IPS DF 6.9 (cell line): Measurements from ENCODE around the gene EFCC1.

Experiments
- DNase-seq: peaks from one replicate; pipeline ENCODE4 v3.0.0-alpha.2; 2013; ENCODE audit warnings: low read depth, low spot score
- H3K27ac ChIP-seq: one replicate; pipeline ENCODE4 v1.5.1; 2013; ENCODE audit warnings: low read length, control low read depth
- H3K27me3 ChIP-seq: 2 replicates; pipeline ENCODE4 v1.6.1; 2013; ENCODE audit warnings: mild to moderate bottlenecking, low read length; ENCODE audit not compliant: control insufficient read depth, insufficient read depth
- H3K36me3 ChIP-seq: 2 replicates; pipeline ENCODE4 v1.6.1; 2013; ENCODE audit warnings: low read length; ENCODE audit not compliant: control insufficient read depth, insufficient read depth
- H3K4me1 ChIP-seq: 2 replicates; pipeline ENCODE4 v1.6.1; 2013; ENCODE audit warnings: low read length; ENCODE audit not compliant: control insufficient read depth, insufficient read depth
- H3K4me3 ChIP-seq: 2 replicates; pipeline ENCODE4 v1.5.1; 2013; ENCODE audit warnings: mild to moderate bottlenecking, low read length
- H3K9me3 ChIP-seq: 2 replicates; pipeline ENCODE4 v1.6.1; 2013; ENCODE audit warnings: low read length, inconsistent platforms; ENCODE audit not compliant: control insufficient read depth, insufficient read depth
- WGBS: extraction: QIAGEN DNeasy Blood & Tissue Kit; methylation state at CpG from one replicate; pipeline ENCODE4 v1.1.7; 2013; ENCODE audit warnings: mixed read lengths, missing lambda C conversion rate; ENCODE audit not compliant: insufficient read length, insufficient coverage; 5-methylcytosine and 5-hydroxymethylcytosine counted together

Gene EFCC1

GRCh38 chr3:129045675-129046036 lies 44.6 kb downstream of the EFCC1 start:
- H3K27me3 ChIP-seq = 0 out of 2 replicates have a peak, but pooled peaks cover 1% of the 10 kb centered on the region
- no peak overlapping the region for H3K27ac ChIP-seq
- no peaks in the 10 kb centered on the region for H3K9me3 ChIP-seq
- no peak overlapping the region; the same call in 1 of the 2 replicates for H3K4me3 ChIP-seq
- H3K4me1 ChIP-seq = peaks cover 3% of the 10 kb centered on the region; the same call in 1 of the 2 replicates
- no CpG with 5 or more reads among the region's 43 CpGs for WGBS
- H3K36me3 ChIP-seq = no peaks in the 10 kb centered on the region
- DNase-seq = no peak

DNA sequence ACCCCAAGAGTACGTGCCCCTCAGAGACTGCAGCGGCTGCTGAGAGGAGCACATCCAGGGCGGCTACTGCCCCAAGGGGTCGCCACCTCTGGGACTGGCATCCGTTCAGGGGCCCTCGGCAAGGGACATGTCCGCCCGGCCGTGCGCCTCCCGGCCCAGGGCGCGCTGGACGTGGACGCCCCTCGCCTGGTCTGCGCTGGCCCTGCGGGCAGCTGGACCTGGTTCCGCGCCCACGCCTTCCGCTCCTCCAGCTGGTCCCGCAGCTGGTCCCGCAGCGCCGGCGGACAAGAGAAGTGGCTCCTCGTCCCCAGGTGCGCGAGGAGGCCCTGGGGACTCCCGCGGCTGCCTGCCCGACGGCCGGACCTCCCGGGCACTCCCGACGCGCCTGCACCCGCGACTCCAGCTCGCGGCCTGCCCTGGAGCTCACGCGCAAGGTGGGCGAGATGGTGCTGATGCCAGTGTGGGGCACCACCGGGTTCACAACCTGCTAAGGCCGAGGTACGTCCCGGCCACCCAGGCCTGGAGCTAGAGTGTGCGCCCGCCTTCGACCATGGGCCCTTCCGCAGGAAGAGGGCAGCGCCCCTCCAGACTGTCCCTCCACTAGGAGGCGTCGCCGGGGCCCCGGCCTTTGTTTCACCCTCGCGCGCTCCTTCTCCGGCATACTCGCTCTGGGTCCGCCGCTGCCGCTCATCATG lies 45.1 kb downstream of the EFCC1 start:
- no peaks in the 10 kb centered on the region for H3K36me3 ChIP-seq
- DNase-seq = no peak
- peak overlapping the region; percentile 0; the same call in 1 of the 2 replicates for H3K4me3 ChIP-seq
- no CpG with 5 or more reads among the region's 67 CpGs for WGBS
- H3K27me3 ChIP-seq = 0 out of 2 replicates have a peak, but pooled peaks cover 1% of the 10 kb centered on the region
- H3K27ac ChIP-seq = no peak overlapping the region
- no peaks in the 10 kb centered on the region for H3K9me3 ChIP-seq
- H3K4me1 ChIP-seq = peaks cover 1% of the 10 kb centered on the region; the same call in 1 of the 2 replicates

GRCh38 chr3:129046732-129047552 lies 45.8 kb downstream of the EFCC1 start:
- H3K9me3 ChIP-seq = no peaks in the 10 kb centered on the region
- WGBS = no CpG with 5 or more reads among the region's 46 CpGs
- H3K36me3 ChIP-seq = no peaks in the 10 kb centered on the region
- no peak for DNase-seq
- H3K27ac ChIP-seq = no peak overlapping the region
- H3K4me3 ChIP-seq = no peak overlapping the region
- 0 out of 2 replicates have a peak, but pooled peaks cover 1% of the 10 kb centered on the region for H3K27me3 ChIP-seq
- peaks cover 1% of the 10 kb centered on the region; the same call in 1 of the 2 replicates for H3K4me1 ChIP-seq

- H3K4me1 ChIP-seq = peaks cover 1% of the 10 kb centered on the region; the same call in 1 of the 2 replicates
- no CpG with 5 or more reads among the region's 6 CpGs for WGBS
Observed at GRCh38 chr3:129047553-129047839, 46.4 kb downstream of the EFCC1 start.

GRCh38 chr3:129050556-129051295 lies 49.6 kb downstream of the EFCC1 start:
- H3K4me3 ChIP-seq = no peak overlapping the region
- no peaks in the 10 kb centered on the region for H3K36me3 ChIP-seq
- no peak for DNase-seq
- no CpG with 5 or more reads among the region's 12 CpGs for WGBS
- 0 out of 2 replicates have a peak, but pooled peaks cover 1% of the 10 kb centered on the region for H3K27me3 ChIP-seq
- H3K9me3 ChIP-seq = no peaks in the 10 kb centered on the region
- H3K27ac ChIP-seq = no peak overlapping the region
- H3K4me1 ChIP-seq = peaks cover 1% of the 10 kb centered on the region; the same call in 1 of the 2 replicates

More at GRCh38 chr3:129047553-129047839, 46.4 kb downstream of the EFCC1 start:
- Histone ChIP-seq H3K36me3 (no peaks in the 10 kb centered on the region), H3K27me3 (0 out of 2 replicates have a peak, but pooled peaks cover 1% of the 10 kb centered on the region), H3K9me3 (no peaks in the 10 kb centered on the region), H3K4me3 (no peak overlapping the region), H3K27ac (no peak overlapping the region)
- DNase-seq = no peak

GRCh38 chr3:129051871-129052340 lies 50.8 kb downstream of the EFCC1 start:
- Histone ChIP-seq H3K4me3 (no peak overlapping the region), H3K36me3 (no peaks in the 10 kb centered on the region), H3K27ac (no peak overlapping the region), H3K27me3 (0 out of 2 replicates have a peak, but pooled peaks cover 1% of the 10 kb centered on the region), H3K4me1 (no peaks in the 10 kb centered on the region; the same call in 1 of the 2 replicates), H3K9me3 (no peaks in the 10 kb centered on the region)
- WGBS = no CpG with 5 or more reads among the region's 5 CpGs
- no peak for DNase-seq

DNA sequence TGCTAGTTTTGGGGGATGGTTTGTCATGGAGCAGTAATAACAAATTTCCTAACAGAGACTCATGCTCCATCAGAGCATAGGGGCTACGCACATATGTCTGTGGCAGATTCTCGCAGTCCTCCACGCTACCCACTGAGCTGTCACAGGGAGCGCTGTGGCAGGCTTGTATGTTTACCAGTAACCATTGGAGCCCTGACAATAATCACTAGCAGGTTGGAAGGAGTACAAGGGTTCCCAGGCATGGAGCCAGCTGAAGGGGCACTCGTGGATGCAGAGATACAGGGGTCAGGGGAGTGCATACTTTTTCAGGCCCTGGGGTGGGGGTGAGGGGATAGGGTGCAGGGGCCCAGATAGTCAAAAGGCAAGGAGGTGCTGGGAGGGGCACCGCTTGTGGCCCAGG lies 51.6 kb downstream of the EFCC1 start:
- no peak for DNase-seq
- Histone ChIP-seq H3K4me1 (no peaks in the 10 kb centered on the region), H3K9me3 (no peaks in the 10 kb centered on the region), H3K27ac (no peak overlapping the region), H3K4me3 (no peak overlapping the region), H3K27me3 (no peaks in the 10 kb centered on the region), H3K36me3 (no peaks in the 10 kb centered on the region)
- WGBS = no CpG with 5 or more reads among the region's 6 CpGs

DNA sequence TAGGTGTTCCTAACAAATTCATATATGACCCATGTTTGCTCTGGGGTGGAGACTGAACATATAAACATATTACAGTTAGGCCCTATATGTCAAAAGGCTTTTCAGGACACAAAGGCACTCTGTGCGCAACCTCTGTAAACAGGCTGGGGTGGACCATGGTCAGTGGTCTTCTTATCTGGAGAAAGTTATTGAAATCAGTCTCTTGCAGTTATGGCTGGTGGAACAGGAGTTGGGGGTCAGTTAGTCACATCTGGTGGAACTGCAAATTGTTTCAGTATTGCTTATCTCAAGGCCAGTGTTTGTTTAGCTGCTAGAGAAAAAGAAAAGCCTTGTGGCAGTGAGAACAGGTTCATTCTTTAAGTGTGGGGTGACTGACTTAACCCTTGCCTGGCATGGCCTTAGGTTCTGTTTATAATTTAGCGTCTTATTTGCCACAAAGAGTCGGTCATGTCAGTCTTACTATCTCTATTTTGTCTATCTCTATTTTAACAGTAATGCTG lies 53.6 kb downstream of the EFCC1 start:
- H3K36me3 ChIP-seq = no peaks in the 10 kb centered on the region
- H3K4me1 ChIP-seq = no peaks in the 10 kb centered on the region
- no peak overlapping the region for H3K27ac ChIP-seq
- H3K27me3 ChIP-seq = no peaks in the 10 kb centered on the region
- no peak overlapping the region for H3K4me3 ChIP-seq
- DNase-seq = no peak
- WGBS = no CpG with 5 or more reads among the region's 3 CpGs
- H3K9me3 ChIP-seq = no peaks in the 10 kb centered on the region

DNA sequence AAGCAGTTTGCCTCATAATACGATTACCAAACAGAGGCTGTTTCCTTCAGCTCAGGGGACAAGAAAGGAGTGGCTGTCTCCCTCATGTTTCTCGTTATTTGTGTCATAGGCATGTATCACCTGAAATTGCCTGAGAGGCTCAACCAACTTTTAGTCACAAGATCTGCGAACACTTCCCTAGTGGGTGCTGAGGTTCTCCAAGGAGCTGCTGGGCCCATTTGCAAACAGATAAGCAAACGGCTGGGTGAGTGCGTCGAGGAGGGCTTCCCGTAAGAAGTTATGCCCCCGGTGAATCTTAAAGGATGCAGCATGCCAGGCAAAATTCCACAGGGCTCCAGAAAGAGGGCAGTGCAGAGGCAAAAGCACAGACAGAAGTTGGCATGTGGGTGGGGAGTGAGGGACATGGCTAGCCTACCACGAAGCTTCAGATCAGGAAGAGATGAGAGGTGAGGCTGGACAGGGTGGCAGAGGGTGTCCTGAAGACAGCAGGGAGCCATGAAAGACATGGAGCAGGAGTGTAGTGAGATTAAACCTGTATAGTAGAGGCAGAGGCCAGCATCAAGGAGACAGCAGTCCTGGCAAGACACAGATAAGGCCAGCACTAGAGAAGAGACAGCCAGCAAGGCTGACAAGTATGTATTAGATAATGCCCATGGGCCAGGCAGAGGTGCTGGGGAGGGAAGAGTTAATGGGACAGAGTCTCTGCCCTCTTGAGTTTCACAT lies 55.5 kb downstream of the EFCC1 start:
- H3K9me3 ChIP-seq = no peaks in the 10 kb centered on the region
- no peak for DNase-seq
- H3K4me3 ChIP-seq = no peak overlapping the region
- H3K36me3 ChIP-seq = no peaks in the 10 kb centered on the region
- H3K4me1 ChIP-seq = no peaks in the 10 kb centered on the region
- no peak overlapping the region for H3K27ac ChIP-seq
- no CpG with 5 or more reads among the region's 9 CpGs for WGBS
- no peaks in the 10 kb centered on the region for H3K27me3 ChIP-seq
